K562 (cell line): Measurements from ENCODE around the gene HCN3. TPM values are rescaled to one million over a fixed set of nuclear protein-coding genes. Genes with fewer than 3 reads are reported as not detected.
A peak's percentile ranks its signal among the peaks of the same experiment; 100 is the strongest.

Experiments
- ADNP ChIP-seq: fragments of 200-800 bp; sonication (Bioruptor generic); IDR thresholded peaks from 2 replicates; pipeline ENCODE4 v1.6.1; 2016; ENCODE audit warnings: missing genetic modification characterization, missing compliant biosample characterization
- EZH2 ChIP-seq: IDR thresholded peaks from 2 replicates; pipeline ENCODE4 v1.6.1; 2012; ENCODE audit warnings: low read depth, mild to moderate bottlenecking, inconsistent platforms, low read length, borderline replicate concordance
- FIP1L1 ChIP-seq: fragments of 200-400 bp; formaldehyde crosslinking; IDR thresholded peaks from 2 replicates; pipeline ENCODE4 v1.6.1; 2018; ENCODE audit warnings: mild to moderate bottlenecking, low read depth, low read length; ENCODE audit not compliant: poor library complexity, severe bottlenecking
- FOXJ2 ChIP-seq: fragments of 200-800 bp; sonication (Bioruptor generic); IDR thresholded peaks from 2 replicates; pipeline ENCODE4 v1.6.1; 2016; ENCODE audit warnings: missing genetic modification characterization, missing compliant biosample characterization
- ILK ChIP-seq: fragments of 450-650 bp; IDR thresholded peaks from 2 replicates; pipeline ENCODE4 v1.6.1; 2016; ENCODE audit warnings: missing genetic modification characterization, low read depth, mild to moderate bottlenecking, missing compliant biosample characterization, moderate library complexity, borderline replicate concordance
- MIER1 ChIP-seq: fragments of 450-650 bp; IDR thresholded peaks from 2 replicates; pipeline ENCODE4 v1.6.1; 2016; ENCODE audit warnings: antibody characterized with exemption, mild to moderate bottlenecking, low read depth
- PHF21A ChIP-seq: fragments of 450-650 bp; IDR thresholded peaks from 2 replicates; pipeline ENCODE4 v1.6.1; 2017; ENCODE audit warnings: low read depth, borderline replicate concordance
- SMARCA4 ChIP-seq: fragments of 450-650 bp; IDR thresholded peaks from 2 replicates; pipeline ENCODE4 v1.6.1; 2016
- polyA plus RNA-seq, 8 experiments: library from polyadenylated mRNA; depleted of rRNA in 4 of 8; stranded (reverse) in 5 of 8; unstranded in 3 of 8; fragments of >200 nt; fragmentation: Nextera tagmentation in 2 of 8; fragmentation: Illumina TruSeq in 1 of 8; extraction: Ambion mirVana in 2 of 8; extraction: Trizol in 1 of 8; gene quantifications; 2 replicates each; pipeline versions ENCODE4 v1.2.1 to v1.2.3, GENCODE V29; 2011 to 2014; ENCODE audit warnings: inconsistent platforms in 1 of 8, missing spikeins in 1 of 8
- total RNA-seq, 7 experiments: library from RNA; depleted of rRNA in 6 of 7; stranded (reverse); fragments of >200 nt in 6 of 7; fragmentation: Illumina TruSeq in 2 of 7; extraction: Trizol in 2 of 7; gene quantifications; 2 replicates each; pipeline versions ENCODE4 v1.2.1 to v1.2.3, GENCODE V29; 2011 to 2021; ENCODE audit warnings: low replicate concordance in 1 of 7
- TF ChIP-seq, protein P1 (sequence below): fragments of 200-600 bp; sonication (generic); IDR thresholded peaks from one replicate; pipeline ENCODE4 v1.6.1; 2012; ENCODE audit warnings: mild to moderate bottlenecking, low read depth, low read length, inconsistent platforms
- TF ChIP-seq, protein P2 (sequence below): fragments of 250-450 bp; sonication (Bioruptor Pico); IDR thresholded peaks from 2 replicates; pipeline ENCODE4 v1.8.0; 2022; ENCODE audit warnings: inconsistent platforms
- TF ChIP-seq, protein P3 (sequence below): fragments of 150-350 bp; IDR thresholded peaks from 2 replicates; pipeline ENCODE4 v1.6.1; 2014; ENCODE audit warnings: low read depth, mild to moderate bottlenecking, low read length, borderline replicate concordance

The HCN3 gene
- total and polyA plus RNA-seq, 9 of the 15 experiments (the other 6 are each of a cell fraction or from before 2014, with no cell fraction given) = 0.91 to 9.7 (median 3.9) TPM

DNA sequence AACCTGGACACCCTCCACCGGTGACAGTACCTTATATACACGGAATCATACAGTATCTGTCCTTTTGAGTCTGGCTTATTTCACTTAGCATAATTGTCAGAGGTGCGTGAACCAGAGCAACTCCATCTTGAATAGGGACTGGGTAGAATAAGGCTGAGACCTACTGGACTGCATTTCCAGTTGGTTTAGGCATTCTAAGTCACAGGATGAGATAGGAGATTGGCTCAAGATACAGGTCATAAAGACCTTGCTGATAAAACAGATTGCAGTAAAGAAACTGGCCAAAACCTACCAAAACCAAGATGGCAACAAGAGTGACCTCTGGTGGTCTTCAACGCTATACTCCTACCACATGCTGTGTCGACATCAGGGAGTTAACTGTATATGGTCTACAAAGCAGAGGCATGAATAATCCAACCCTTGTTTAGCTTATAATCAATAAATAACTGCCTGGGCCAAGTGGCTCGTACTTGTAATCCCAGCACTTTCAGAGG is 30.0 kb downstream of the HCN3 start (continued):
- TF ChIP-seq, protein P1, sequence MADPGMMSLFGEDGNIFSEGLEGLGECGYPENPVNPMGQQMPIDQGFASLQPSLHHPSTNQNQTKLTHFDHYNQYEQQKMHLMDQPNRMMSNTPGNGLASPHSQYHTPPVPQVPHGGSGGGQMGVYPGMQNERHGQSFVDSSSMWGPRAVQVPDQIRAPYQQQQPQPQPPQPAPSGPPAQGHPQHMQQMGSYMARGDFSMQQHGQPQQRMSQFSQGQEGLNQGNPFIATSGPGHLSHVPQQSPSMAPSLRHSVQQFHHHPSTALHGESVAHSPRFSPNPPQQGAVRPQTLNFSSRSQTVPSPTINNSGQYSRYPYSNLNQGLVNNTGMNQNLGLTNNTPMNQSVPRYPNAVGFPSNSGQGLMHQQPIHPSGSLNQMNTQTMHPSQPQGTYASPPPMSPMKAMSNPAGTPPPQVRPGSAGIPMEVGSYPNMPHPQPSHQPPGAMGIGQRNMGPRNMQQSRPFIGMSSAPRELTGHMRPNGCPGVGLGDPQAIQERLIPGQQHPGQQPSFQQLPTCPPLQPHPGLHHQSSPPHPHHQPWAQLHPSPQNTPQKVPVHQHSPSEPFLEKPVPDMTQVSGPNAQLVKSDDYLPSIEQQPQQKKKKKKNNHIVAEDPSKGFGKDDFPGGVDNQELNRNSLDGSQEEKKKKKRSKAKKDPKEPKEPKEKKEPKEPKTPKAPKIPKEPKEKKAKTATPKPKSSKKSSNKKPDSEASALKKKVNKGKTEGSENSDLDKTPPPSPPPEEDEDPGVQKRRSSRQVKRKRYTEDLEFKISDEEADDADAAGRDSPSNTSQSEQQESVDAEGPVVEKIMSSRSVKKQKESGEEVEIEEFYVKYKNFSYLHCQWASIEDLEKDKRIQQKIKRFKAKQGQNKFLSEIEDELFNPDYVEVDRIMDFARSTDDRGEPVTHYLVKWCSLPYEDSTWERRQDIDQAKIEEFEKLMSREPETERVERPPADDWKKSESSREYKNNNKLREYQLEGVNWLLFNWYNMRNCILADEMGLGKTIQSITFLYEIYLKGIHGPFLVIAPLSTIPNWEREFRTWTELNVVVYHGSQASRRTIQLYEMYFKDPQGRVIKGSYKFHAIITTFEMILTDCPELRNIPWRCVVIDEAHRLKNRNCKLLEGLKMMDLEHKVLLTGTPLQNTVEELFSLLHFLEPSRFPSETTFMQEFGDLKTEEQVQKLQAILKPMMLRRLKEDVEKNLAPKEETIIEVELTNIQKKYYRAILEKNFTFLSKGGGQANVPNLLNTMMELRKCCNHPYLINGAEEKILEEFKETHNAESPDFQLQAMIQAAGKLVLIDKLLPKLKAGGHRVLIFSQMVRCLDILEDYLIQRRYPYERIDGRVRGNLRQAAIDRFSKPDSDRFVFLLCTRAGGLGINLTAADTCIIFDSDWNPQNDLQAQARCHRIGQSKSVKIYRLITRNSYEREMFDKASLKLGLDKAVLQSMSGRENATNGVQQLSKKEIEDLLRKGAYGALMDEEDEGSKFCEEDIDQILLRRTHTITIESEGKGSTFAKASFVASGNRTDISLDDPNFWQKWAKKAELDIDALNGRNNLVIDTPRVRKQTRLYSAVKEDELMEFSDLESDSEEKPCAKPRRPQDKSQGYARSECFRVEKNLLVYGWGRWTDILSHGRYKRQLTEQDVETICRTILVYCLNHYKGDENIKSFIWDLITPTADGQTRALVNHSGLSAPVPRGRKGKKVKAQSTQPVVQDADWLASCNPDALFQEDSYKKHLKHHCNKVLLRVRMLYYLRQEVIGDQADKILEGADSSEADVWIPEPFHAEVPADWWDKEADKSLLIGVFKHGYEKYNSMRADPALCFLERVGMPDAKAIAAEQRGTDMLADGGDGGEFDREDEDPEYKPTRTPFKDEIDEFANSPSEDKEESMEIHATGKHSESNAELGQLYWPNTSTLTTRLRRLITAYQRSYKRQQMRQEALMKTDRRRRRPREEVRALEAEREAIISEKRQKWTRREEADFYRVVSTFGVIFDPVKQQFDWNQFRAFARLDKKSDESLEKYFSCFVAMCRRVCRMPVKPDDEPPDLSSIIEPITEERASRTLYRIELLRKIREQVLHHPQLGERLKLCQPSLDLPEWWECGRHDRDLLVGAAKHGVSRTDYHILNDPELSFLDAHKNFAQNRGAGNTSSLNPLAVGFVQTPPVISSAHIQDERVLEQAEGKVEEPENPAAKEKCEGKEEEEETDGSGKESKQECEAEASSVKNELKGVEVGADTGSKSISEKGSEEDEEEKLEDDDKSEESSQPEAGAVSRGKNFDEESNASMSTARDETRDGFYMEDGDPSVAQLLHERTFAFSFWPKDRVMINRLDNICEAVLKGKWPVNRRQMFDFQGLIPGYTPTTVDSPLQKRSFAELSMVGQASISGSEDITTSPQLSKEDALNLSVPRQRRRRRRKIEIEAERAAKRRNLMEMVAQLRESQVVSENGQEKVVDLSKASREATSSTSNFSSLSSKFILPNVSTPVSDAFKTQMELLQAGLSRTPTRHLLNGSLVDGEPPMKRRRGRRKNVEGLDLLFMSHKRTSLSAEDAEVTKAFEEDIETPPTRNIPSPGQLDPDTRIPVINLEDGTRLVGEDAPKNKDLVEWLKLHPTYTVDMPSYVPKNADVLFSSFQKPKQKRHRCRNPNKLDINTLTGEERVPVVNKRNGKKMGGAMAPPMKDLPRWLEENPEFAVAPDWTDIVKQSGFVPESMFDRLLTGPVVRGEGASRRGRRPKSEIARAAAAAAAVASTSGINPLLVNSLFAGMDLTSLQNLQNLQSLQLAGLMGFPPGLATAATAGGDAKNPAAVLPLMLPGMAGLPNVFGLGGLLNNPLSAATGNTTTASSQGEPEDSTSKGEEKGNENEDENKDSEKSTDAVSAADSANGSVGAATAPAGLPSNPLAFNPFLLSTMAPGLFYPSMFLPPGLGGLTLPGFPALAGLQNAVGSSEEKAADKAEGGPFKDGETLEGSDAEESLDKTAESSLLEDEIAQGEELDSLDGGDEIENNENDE = no peak
- TF ChIP-seq FIP1L1 (no peak), ILK (peak; percentile 87), MIER1 (no peak), PHF21A (no peak), ADNP (0 out of 2 replicates have a peak, but pooled peaks have one; percentile 45), EZH2 (no peak), FOXJ2 (tag) (no peak), SMARCA4 (peak; percentile 24; the same call in 1 of the 2 replicates)
- TF ChIP-seq, protein P2, sequence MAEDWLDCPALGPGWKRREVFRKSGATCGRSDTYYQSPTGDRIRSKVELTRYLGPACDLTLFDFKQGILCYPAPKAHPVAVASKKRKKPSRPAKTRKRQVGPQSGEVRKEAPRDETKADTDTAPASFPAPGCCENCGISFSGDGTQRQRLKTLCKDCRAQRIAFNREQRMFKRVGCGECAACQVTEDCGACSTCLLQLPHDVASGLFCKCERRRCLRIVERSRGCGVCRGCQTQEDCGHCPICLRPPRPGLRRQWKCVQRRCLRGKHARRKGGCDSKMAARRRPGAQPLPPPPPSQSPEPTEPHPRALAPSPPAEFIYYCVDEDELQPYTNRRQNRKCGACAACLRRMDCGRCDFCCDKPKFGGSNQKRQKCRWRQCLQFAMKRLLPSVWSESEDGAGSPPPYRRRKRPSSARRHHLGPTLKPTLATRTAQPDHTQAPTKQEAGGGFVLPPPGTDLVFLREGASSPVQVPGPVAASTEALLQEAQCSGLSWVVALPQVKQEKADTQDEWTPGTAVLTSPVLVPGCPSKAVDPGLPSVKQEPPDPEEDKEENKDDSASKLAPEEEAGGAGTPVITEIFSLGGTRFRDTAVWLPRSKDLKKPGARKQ (CRISPR knock-in tag) = peak; percentile 24; the same call in 1 of the 2 replicates
- TF ChIP-seq, protein P3, sequence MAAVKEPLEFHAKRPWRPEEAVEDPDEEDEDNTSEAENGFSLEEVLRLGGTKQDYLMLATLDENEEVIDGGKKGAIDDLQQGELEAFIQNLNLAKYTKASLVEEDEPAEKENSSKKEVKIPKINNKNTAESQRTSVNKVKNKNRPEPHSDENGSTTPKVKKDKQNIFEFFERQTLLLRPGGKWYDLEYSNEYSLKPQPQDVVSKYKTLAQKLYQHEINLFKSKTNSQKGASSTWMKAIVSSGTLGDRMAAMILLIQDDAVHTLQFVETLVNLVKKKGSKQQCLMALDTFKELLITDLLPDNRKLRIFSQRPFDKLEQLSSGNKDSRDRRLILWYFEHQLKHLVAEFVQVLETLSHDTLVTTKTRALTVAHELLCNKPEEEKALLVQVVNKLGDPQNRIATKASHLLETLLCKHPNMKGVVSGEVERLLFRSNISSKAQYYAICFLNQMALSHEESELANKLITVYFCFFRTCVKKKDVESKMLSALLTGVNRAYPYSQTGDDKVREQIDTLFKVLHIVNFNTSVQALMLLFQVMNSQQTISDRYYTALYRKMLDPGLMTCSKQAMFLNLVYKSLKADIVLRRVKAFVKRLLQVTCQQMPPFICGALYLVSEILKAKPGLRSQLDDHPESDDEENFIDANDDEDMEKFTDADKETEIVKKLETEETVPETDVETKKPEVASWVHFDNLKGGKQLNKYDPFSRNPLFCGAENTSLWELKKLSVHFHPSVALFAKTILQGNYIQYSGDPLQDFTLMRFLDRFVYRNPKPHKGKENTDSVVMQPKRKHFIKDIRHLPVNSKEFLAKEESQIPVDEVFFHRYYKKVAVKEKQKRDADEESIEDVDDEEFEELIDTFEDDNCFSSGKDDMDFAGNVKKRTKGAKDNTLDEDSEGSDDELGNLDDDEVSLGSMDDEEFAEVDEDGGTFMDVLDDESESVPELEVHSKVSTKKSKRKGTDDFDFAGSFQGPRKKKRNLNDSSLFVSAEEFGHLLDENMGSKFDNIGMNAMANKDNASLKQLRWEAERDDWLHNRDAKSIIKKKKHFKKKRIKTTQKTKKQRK = no peak
